Measurements from ENCODE around the gene GAS2L1.
"Not testable (repeated sequence)": the region's sequence is repeated elsewhere in the genome, so short reads cannot be mapped to it uniquely, and the experiment has no call there.

The GAS2L1 gene

DNA sequence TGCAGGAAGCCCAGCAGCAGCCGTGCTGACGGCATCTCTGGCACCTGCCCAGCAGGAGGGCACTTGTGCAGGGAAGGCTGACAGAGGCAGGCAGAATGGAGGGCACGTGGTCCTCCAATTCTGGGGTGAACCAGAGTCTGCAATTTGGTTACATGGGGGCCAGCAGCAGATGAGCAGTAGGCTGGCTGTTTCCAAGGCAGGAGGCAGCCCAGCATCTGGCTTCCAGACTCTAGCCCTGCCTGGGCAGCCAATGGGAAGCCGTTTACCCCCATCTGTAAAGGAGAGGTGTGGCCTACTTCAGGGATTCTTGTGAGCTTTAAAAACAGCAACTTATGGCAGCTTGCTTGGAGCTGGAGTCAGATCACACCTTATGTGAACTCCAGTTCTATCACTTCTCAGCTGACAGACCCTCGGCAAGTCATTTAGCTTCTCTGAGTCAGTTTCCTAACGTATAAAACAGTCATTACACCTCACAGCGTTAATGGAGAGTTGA, 36.9 kb downstream of the GAS2L1 start:
- DNase-seq = no peak

DNA sequence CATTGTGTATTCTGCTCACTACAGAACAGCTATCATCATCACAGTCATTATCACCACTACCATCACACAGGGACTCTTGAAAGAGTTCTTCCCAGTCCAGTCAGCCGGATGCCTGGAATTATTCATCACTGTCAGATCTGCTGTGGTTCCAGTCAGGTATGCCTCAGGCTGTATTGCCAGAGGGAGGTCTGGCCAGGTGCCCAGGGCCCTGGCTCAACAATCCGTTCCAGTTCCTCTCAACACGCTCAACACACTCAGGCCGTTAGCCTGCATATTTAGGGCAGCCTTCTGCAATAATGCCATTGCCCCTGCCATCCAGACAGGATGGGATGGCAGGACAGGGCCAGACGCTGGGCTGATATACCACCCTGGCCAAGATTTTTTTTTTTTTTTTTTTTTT, 37.7 kb downstream of the GAS2L1 start:
- DNase-seq = no peak

DNA sequence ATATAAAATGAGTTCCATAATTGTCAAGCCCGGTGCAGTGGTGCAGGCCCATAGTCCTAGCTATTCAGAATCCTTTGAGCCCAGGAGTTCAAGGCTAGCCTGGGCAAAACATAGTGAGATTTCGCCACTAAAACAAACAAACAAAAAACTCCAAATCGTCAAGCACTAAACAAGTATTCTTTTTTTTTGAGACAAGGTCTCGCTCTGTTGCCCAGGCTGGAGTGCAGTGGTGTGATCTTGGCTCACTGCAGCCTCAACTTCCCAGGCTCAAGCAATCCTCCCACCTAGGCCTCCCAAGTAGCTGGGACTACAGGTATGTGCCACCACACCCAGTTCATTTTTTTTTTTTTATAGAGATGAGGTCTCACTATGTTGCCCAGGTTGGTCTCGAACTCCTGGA, 38.4 kb downstream of the GAS2L1 start:
- not testable (repeated sequence) for DNase-seq

DNA sequence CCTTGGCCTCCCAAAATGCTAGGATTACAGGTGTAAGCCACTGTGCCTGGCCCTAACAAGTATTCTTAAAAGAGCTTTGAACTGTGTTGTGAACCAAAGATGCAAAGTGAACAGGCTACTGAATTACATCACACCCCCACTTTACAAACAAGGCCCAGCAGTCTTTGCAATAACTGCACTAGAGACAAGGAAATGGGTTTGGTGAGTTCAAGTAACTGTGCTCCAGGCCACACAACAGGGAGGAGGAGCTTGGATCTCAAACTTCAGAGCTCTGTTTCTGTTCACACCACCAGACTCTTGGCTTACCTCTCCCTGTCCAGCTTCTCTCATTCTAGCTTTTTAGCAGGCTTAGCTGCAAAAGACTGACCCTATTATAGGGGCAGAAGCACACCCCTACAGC, 39.5 kb downstream of the GAS2L1 start:
- no peak for DNase-seq

DNA sequence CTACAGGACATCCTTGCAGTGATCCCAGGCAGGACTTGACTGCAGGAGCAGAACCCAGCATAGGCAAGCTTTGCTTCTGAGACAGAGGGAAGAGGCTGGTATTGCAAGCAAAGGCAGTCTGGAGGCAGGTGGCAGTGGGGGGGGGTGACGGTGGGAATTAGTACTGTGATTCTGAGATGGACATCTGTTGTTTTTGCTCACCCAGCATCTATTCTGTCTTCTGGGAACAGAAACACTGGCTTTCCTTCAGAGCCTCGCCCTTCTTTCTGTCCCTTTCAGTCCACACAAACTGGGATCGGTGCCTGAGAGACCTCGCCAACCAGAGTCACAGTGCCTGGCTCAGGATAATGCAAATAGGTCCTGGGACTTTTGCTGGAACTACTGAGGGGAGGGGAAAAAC, 40.2 kb downstream of the GAS2L1 start:
- peak; percentile 76 for DNase-seq

DNA sequence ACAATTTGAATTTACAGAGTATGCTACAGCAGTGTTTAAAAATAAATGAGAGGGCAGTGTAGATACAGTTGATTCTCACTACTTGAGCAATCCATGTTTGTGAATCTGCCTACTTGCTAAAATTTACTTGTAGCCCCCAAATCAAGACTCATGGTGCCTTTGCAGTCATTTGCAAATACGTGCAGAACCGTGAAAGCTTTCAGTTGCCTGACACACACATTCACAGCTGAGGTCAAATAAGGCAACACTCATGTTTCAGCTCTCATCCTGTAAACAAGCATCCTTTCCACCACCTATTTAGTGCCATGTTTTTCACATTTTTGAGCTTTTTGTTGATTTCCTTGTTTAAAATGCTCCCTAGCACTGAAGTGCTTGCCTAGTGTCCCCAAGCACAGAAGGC, 41.6 kb downstream of the GAS2L1 start:
- DNase-seq = no peak

DNA sequence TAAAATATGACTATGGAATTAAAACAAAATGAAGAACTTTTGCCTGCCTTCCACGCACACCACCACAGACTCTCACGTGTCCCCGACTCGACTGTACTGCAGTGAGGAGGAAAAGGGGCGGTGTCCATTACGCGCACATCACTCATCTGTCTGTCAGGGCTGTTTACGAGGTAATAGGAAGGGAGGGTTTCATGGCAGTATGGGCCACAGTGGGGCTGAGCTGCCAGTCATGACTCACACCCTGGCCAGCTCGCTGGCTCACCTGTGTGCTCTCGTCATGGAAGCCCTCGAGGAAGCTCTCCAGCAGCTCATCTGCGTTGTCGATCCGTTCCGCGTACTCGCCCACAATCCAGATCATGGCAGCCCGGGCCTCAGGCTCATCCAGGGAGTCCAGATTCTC, 42.5 kb downstream of the GAS2L1 start:
- no peak for DNase-seq

DNA sequence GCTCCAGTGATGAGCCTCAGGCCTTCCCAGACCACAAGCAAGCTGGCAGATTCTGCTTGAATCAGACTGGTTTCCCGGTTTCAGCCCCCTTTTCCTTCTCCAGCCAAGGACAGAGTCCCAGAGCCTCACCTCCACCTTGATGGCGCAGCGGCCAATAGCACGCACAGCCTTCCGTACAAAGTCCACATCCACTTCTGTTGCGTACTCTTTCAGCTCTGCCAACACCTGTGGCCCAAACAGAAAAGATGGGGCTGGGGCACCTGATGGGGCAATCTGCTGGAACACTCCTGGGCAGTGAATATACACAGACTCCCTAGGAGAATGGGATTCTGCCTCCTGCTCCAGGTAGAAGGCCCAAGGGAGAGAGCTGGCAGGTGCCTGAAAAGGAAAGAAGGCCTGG, 44.6 kb downstream of the GAS2L1 start:
- no peak for DNase-seq

DNA sequence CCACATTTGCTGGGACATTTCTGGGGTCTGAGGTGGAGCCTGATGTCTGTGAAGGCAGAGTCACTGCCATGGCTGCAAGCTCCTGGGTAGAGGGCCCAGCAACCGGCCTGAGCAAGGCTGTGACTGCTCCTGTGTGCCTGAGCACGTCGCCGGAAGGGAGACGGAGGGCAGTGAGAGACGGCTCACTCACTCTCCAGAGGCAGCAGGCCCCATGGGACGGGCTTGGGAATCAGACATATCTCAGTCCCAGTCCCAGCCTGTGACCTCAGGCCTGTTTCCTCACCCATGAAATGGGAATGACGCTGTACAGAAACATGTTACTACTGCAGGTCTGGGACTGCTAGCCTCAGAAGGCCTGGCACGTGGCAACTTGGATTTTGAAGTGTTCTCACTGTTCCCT, 45.4 kb downstream of the GAS2L1 start:
- DNase-seq = no peak

DNA sequence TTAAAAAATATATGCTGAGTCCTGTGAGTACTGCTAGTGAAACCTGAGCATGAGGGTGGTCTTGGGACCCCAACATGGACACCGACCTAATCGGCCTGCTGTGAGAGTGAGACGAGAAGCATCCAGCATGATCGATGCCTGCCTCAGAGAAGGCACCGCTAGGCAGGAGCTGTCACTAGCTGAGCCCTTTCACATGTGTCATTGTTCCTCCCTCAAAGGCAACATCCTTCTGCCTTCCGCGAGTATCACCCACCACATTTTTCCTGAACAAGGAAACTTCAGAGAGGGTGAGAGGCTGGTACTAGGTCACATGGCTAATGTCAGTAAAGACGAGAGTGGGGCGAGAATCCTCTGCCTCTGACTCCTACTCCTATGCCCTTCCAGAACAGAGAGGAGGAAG, 46.3 kb downstream of the GAS2L1 start:
- DNase-seq = no peak

DNA sequence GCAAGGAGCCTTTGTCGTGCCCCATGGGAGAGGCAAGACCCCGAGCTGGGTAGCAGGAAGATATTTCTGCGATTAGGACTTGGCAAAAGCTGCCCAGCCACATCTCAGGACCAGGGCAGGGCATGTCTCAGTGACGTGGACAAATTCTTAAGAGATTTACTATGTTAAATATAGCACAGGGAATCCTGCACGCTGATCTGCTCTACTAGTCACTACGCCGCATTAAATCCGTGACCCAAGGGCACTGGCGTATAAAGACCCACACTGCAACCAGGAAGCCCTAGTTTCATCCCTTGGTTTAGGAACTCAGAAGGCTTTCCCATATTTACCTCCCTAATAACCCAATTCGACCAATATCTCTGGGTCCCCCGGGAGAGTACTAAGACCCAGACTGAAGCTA, 46.8 kb downstream of the GAS2L1 start:
- DNase-seq = no peak

DNA sequence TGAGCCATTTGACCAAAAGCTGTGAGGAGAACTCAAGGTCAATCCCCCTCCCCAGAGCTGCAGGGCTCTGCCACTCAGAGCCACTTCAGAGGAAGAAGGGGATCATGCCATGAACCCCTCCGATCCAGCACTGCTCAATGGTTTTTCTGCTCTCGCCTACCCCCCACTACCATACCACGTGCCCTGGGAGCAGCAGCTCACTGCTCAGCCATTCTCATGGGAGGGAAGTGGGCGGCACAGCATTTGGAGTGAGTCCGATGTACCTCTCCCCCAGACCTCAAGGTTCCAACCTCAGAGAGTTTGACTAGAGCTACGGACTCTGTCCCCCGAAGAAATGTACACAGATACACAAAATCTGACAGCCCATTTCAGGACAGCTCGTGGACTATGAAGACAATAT, 47.4 kb downstream of the GAS2L1 start:
- DNase-seq = no peak

DNA sequence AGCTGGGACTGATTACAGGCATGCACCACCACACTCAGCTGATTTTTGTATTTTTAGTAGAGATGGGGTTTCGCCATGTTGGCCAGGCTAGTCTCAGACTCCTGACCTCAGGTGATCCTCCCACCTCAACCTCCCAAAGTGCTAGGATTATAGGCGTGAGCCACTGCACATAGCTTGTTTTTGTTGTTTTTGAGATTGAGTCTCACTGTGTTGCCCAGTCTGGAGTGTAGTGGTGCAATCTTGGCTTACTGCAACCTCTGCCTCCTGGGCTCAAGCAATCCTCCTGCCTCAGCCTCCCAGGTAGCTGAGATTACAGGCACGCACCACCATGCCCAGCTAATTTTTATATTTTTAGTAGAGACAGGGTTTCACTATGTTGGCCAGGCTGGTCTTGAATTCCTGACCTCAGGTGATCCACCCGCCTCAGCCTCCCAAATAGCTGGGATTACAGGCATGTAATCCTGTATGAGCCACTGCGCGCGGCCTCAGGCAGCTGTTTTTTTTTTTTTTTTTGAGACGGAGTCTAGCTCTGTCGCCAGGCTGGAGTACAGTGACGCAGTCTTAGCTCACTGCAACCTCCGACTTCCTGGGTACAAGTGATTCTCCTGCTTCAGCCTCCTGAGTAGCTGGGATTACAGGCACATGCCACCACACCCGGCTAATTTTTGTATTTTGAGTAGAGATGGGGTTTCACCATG, 50.9 kb downstream of the GAS2L1 start:
- DNase-seq = not testable (repeated sequence)

DNA sequence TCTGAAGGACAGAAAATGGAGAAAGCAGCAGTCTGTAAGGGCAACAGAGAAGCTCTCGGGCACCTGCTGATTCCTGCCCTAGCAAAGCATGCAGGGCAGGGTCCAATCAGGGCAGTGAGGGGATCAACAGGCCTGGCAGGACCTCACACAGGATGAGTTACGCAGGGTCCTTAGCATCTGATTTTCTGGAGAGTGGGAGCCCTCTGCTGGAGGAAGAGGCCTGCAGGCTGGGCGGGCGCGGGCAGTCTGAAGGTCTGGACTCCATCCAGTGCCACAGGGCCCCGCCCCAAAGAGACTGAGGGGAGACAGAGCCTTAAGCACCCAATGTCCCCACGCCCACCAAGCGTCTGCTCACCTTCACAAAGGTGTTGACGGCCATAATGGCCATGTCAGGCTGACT, 53.0 kb downstream of the GAS2L1 start:
- DNase-seq = peak; percentile 56

Measured in retina (tissue), 1 donor.